GM19239 (cell line): ENCODE measurements around the gene MRPL53.
"Not testable (repeated sequence)": the region's sequence is repeated elsewhere in the genome, so short reads cannot be mapped to it uniquely, and the experiment has no call there.

Experiments
- DNase-seq: peaks from one replicate; pipeline ENCODE4 v3.0.0; 2011; ENCODE audit warnings: low spot score; ENCODE audit not compliant: insufficient read length
- FAIRE-seq: peaks from 2 replicates; lab custom pipeline; 2011; peaks lifted over from hg19 to GRCh38; lab: Jason Lieb, UNC

MRPL53 gene

GRCh38 chr2:74502720-74503505, 30.4 kb upstream of the MRPL53 start:
- peak; percentile 71 for FAIRE-seq
- peak; percentile 63 for DNase-seq

- DNase-seq (no peak), FAIRE-seq (peak; percentile 18)
These were observed 29.8 kb upstream of the MRPL53 start for GRCh38 chr2:74502147-74502719.

GRCh38 chr2:74501335-74502071, 29.0 kb upstream of the MRPL53 start:
- no peak for DNase-seq
- FAIRE-seq: no peak

- FAIRE-seq: no peak
- no peak for DNase-seq
These were observed 28.1 kb upstream of the MRPL53 start for GRCh38 chr2:74500578-74500946.

DNA sequence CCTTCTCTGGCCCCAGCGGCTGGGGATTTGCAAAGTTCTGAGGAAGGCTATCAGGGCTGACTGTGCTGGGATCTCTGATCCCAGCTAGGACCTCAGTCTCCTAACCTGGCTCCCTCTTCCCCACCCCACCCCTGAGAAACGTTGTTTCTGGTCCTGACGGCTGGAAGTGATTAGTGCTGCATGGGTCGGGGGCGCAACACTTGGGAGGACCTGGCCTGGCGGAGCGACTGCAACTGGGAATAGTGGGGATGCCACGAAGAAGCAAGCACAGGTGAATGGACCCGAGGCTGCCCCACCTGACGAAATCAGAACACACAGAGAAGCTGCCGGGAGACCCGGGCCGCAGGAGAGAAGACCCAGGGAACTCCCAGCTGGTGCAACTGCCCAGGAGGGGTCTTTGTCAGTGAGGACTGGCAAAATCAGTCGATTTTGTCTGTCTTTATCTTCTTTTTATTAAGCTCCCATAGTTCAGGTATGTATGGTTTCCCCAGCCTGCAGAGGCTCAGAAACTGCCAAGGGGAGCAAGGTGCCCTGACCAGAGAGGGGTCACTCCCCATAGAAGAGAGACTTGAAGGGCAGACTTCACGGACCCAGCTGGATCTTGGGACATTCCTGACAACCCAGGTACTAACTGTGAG, 27.6 kb upstream of the MRPL53 start:
- FAIRE-seq (no peak), DNase-seq (no peak)

GRCh38 chr2:74499267-74499939, 26.9 kb upstream of the MRPL53 start, which contains the start of gene LBX2:
LBX2 (minus strand) TSS chr2:74499603; CDS start chr2:74499537, 66 bp downstream.
- DNase-seq (no peak), FAIRE-seq (no peak)

- peak; percentile 47 for FAIRE-seq
These were observed 26.2 kb upstream of the MRPL53 start for GRCh38 chr2:74498500-74499266.

DNA sequence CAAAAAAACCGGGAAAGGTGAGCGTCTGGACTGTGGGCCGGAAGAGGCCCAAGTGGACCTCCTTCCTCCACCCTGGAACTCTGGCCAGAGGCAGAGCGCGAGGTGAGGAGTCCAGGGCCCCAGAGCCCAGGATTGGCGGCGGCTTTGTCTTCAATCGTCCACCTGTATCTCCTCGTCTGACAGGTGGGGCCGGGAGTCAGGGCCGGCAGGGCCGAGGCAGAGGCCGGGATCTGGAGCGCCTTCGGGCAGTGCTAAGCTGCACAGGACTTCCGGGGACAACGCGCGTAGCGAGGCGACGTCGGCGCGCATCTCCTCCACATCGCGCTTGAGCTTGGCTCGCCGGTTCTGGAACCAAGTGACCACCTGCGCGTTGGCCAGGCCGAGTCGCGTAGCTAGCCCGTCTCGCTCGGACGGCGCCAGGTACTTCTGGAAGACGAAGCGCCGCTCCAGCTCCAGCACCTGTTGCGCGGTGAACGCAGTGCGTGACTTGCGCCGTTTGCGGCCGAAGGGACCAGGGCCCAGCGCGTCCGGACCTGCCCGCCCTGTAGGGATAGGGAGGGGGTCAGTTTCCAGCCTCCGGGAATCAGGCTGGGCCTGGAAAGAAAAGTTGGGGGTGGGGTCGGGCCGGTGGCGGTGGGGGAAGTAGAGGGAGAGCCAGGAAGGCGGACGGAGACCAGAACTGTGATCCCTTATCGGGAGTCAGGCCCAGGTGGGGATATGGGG, 25.5 kb upstream of the MRPL53 start:
- peak; percentile 55 for FAIRE-seq
- DNase-seq: no peak

More at GRCh38 chr2:74498500-74499266, 26.2 kb upstream of the MRPL53 start:
- DNase-seq: no peak

DNA sequence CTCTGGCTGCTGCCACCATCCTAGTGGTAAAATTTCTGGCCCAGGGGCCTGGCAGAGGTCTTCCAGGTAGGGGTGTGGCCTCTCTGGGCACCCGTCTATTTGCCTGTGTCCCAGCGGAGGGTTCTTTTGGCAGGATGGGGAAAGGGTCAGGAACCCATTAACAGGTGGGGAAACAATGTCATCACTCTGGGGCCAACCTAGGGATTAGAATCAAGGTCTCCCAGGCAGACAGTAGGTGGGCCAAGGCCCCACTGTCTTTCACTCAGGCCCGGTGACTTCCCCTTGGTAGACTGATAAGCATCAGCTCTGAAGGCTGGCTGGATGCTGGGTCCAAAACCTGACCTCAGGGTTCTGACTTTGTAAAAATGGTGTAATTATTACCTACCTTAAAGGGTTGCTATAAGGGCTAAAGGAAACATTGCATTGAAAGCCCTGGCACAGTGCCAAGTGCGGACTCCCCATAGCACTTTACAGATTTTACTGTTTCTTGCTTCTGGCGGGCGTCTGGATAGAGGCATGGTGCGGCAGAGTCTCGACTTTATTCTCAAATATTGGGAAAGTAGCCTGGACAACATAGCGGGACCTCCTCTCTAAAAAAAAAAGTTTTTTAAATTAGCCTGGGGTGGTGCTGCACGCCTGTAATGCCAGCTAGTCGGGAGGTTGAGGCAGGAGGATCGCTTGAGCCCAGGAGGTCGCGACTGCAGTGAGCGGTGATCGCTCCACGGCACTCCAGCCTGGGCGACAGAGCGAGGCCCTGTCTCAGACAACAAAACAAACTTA, 24.7 kb upstream of the MRPL53 start:
- FAIRE-seq (no peak), DNase-seq (no peak)

- FAIRE-seq (no peak), DNase-seq (no peak)
These were observed 23.0 kb upstream of the MRPL53 start for GRCh38 chr2:74495440-74495839.

DNA sequence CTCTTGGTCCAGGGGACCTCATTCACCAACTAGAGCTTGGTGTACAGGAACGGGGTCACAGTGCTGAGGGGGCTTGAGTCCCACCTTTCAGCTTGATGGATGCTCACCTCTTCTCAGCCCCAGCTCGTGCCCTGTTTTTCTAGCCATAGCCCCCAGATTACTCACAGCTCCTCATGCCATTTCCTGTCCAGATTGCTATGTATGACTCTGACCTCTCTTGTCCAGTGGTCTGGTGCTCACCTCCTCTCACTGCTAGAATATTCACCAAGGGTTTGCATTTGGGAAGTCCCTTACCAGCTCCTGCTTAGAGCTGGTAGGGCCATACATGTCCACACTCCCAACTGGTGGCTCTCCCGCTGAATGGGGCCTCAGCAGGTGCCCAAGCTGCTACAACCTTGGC, 21.1 kb upstream of the MRPL53 start:
- DNase-seq (no peak), FAIRE-seq (no peak)

- FAIRE-seq (no peak), DNase-seq (no peak)
These were observed 19.4 kb upstream of the MRPL53 start for GRCh38 chr2:74491648-74492544.

GRCh38 chr2:74489906-74490305, 17.4 kb upstream of the MRPL53 start:
- DNase-seq (no peak), FAIRE-seq (no peak)

- FAIRE-seq (no peak), DNase-seq (no peak)
These were observed 16.4 kb upstream of the MRPL53 start for GRCh38 chr2:74488643-74489481.

DNA sequence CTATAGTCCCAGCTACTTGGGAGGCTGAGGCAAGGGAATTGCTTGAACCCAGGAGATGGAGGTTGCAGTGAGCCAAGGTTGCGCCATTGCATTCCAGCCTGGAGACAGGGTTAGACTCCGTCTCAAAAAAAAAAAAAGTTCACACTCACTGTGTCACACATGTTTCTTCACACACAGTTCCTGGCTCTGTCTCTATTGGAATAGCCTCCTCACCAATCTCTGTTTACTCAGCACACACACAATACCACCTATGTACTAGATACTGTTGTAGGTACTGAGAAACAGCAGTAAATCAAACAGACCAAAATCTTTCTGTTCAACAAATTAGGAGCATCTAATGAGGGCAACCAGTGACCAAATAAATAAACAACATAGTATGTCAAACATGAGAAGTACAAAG, 13.7 kb upstream of the MRPL53 start:
- DNase-seq (no peak), FAIRE-seq (no peak)

- FAIRE-seq, DNase-seq: not testable (repeated sequence)
These were observed 11.2 kb upstream of the MRPL53 start for GRCh38 chr2:74483675-74484164.
